Activated CD4-positive, alpha-beta memory T cell treated with anti-CD3 and anti-CD28 coated beads, Interleukin-2, amount 10 ng/mL, durations not matched to agents 7 days and 5 days (primary cell): ENCODE measurements around the gene MPHOSPH9. TPM values are rescaled to one million over a fixed set of nuclear protein-coding genes. Genes with fewer than 3 reads are reported as not detected.
"Not testable (repeated sequence)": the region's sequence is repeated elsewhere in the genome, so short reads cannot be mapped to it uniquely, and the experiment has no call there.

Experiments
- CTCF ChIA-PET: fragments of 350-600 bp; sonication (Branson Sonifier 250); formaldehyde crosslinking; loops from one replicate; lab custom pipeline; 2021; ENCODE audit warnings: antibody characterized with exemption, inconsistent platforms; lab: Charles Lee
- POLR2A ChIA-PET: fragments of 350-600 bp; sonication (Branson Sonifier 250); formaldehyde crosslinking; loops from one replicate; lab custom pipeline; 2021; ENCODE audit warnings: antibody characterized with exemption; lab: Charles Lee
- DNase-seq: peaks from one replicate; pipeline ENCODE4 v3.0.0-alpha.2; 2020
- H3K27ac Mint-ChIP-seq: one replicate; pipeline ENCODE4 v1.8.0; 2021; ENCODE audit warnings: mild to moderate bottlenecking, mixed read lengths
- H3K27me3 Mint-ChIP-seq: one replicate; pipeline ENCODE4 v1.8.0; 2021; ENCODE audit warnings: mixed read lengths
- H3K36me3 Mint-ChIP-seq: one replicate; pipeline ENCODE4 v1.8.0; 2021; ENCODE audit warnings: low read depth, mixed read lengths
- H3K4me1 Mint-ChIP-seq: one replicate; pipeline ENCODE4 v1.8.0; 2021; ENCODE audit warnings: mixed read lengths
- H3K4me3 Mint-ChIP-seq: one replicate; pipeline ENCODE4 v1.8.0; 2021; ENCODE audit warnings: mild to moderate bottlenecking, mixed read lengths
- H3K9me3 Mint-ChIP-seq: one replicate; pipeline ENCODE4 v1.8.0; 2021; ENCODE audit warnings: mixed read lengths
- total RNA-seq, 2 experiments: library from RNA; stranded (reverse); gene quantifications; one replicate each; pipeline ENCODE4 v1.2.3, GENCODE V29; 2021

Gene MPHOSPH9
- total RNA-seq, 2 experiments from 2014 or later, result 113 to 116 TPM

GRCh38 chr12:123237646-123238329 lies 4.8 kb upstream of the MPHOSPH9 start:
- Mint-ChIP-seq H3K4me3 (peak overlapping the region; percentile 37), H3K36me3 (peaks cover 49% of the 10 kb centered on the region), H3K27me3 (no peaks in the 10 kb centered on the region), H3K27ac (peak overlapping the region; percentile 73), H3K9me3 (no peaks in the 10 kb centered on the region), H3K4me1 (peaks cover 59% of the 10 kb centered on the region)
- ChIA-PET CTCF (interaction anchor here (0.7 to 5.5 kb wide), 40 partner anchors 9 to 445 kb away, joined by 3 to 92 read pairs (median 4); partner anchors contain the start of genes ABCB9, DDX55, OGFOD2 and PITPNM2), POLR2A (interaction anchor here (0.6 to 2.9 kb wide), 20 partner anchors 10 to 364 kb away, joined by 3 to 12 read pairs (median 4); partner anchors contain the start of genes DDX55 and OGFOD2)
- DNase-seq, result peak; percentile 80

- CTCF ChIA-PET, result interaction anchor here (0.9 to 3.4 kb wide), 8 partner anchors 9 to 385 kb away, joined by 3 to 24 read pairs (median 4); partner anchors contain the start of gene KMT5A
- no peak for DNase-seq
- Mint-ChIP-seq H3K27me3 (no peaks in the 10 kb centered on the region), H3K4me1 (peaks cover 76% of the 10 kb centered on the region), H3K9me3 (no peaks in the 10 kb centered on the region), H3K36me3 (peaks cover 46% of the 10 kb centered on the region), H3K27ac (peak overlapping the region; percentile 97), H3K4me3 (peak overlapping the region; percentile 94)
- POLR2A ChIA-PET, result interaction anchor here (0.6 to 5.9 kb wide), 54 partner anchors 9 to 1440 kb away, joined by 3 to 157 read pairs (median 7); partner anchors contain the start of genes ABCB9, ARL6IP4, ATP6V0A2 and DDX55
These were observed 766 bp upstream of the MPHOSPH9 start for GRCh38 chr12:123233505-123234308.

DNA sequence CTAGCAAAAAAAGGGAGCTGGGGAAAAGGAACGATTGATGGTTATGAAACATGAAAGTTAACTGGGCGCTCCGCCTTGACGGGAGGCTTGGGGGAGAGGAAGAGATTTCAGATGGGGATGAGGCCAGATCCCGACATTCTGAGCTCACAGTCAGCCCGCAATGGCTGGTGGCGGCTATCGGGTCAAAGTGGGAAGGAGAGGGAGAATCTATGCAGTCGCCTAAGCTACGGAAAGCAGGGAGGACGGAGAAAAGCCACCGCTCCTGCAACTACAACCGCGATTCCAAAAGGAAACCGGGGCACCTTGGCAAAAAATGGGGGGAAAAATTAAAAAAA lies 502 bp downstream of the MPHOSPH9 start:
- CTCF ChIA-PET, result interaction anchor here (0.6 to 3.4 kb wide), 7 partner anchors 10 to 752 kb away, joined by 3 to 24 read pairs (median 4); partner anchors contain the start of gene KMT5A
- POLR2A ChIA-PET, result interaction anchor here (0.6 to 5.9 kb wide), 66 partner anchors 9 to 1154 kb away, joined by 3 to 157 read pairs (median 6); partner anchors contain the start of genes ABCB9, ARL6IP4, ATP6V0A2 and DDX55
- H3K9me3 Mint-ChIP-seq, result no peaks in the 10 kb centered on the region
- peaks cover 51% of the 10 kb centered on the region for H3K36me3 Mint-ChIP-seq
- H3K27me3 Mint-ChIP-seq, result no peaks in the 10 kb centered on the region
- H3K4me3 Mint-ChIP-seq, result peak overlapping the region; percentile 94
- peaks cover 76% of the 10 kb centered on the region for H3K4me1 Mint-ChIP-seq
- H3K27ac Mint-ChIP-seq, result peak overlapping the region; percentile 97
- no peak for DNase-seq

DNA sequence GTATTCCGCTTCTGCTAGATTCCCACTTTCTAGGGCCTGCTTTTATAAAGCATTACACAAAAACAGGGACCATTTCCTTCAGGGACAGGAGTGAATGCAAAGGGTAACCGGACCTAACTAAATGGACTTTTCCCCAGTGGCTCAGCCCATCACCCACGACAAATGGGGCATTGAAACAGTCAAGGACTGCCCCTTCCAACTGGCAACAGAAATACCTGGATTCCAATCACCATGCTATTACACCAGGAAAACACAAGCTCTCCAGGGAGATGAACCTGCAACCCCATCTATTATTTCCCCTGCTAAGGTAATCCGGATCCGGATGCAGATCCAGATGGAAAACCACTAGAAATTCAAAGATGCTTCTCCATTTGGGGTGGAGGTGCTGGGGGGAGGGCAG lies 1.0 kb downstream of the MPHOSPH9 start:
- Mint-ChIP-seq H3K9me3 (no peaks in the 10 kb centered on the region), H3K4me1 (peaks cover 72% of the 10 kb centered on the region), H3K36me3 (peaks cover 49% of the 10 kb centered on the region), H3K27ac (peak overlapping the region; percentile 97), H3K4me3 (peak overlapping the region; percentile 94), H3K27me3 (no peaks in the 10 kb centered on the region)
- DNase-seq, result no peak
- ChIA-PET POLR2A (interaction anchor here (0.8 to 5.9 kb wide), 39 partner anchors 9 to 731 kb away, joined by 3 to 157 read pairs (median 11); partner anchors contain the start of genes ABCB9, ARL6IP4, ATP6V0A2 and DDX55), CTCF (interaction anchor here (1.2 to 3.4 kb wide), 4 partner anchors 9 to 188 kb away, joined by 4 to 24 read pairs (median 6); partner anchors contain the start of gene KMT5A)

GRCh38 chr12:123229051-123229450 lies 3.9 kb downstream of the MPHOSPH9 start:
- Mint-ChIP-seq H3K4me3 (peak overlapping the region; percentile 66), H3K4me1 (peaks cover 65% of the 10 kb centered on the region), H3K9me3 (no peaks in the 10 kb centered on the region), H3K27ac (peak overlapping the region; percentile 77), H3K27me3 (no peaks in the 10 kb centered on the region), H3K36me3 (peaks cover 50% of the 10 kb centered on the region)
- POLR2A ChIA-PET, result interaction anchor here (0.5 to 0.9 kb wide), 5 partner anchors 8 to 484 kb away, joined by 3 read pairs; no protein-coding TSS in a partner anchor
- CTCF ChIA-PET, result interaction anchor here (8.0 kb wide), 1 partner anchor 8 kb away, joined by 92 read pairs; no protein-coding TSS in a partner anchor
- DNase-seq, result no peak

DNA sequence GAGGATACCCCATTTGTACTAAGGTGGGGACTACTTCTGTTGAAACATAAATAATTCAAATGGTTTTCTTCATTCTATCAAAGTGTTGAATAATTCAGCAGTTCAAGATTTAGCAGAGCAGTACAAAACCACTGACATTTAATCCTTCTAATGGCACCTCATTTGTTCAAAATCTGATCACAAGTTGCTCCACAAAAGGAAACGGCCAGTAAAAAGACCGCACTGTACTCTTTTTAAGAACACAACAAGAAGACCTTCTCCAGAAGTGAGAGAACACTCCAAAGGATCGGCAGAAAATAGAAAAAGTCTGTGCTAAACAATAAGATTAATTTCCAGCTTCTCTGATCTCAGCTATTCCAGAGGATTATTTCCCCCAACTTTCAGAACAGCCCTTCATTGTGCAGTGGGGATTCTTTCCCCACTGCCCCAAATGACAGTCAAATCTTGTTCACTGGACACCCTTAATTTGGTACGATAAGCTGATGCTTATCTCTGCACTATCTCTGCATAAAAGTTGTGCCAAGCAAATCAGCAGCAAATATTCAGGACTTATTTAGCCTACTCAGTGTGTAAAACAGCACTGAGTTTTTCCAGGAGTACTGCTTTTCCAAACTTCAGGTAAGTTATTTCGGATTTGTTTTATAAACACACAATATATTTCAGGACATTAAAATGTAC lies 5.2 kb downstream of the MPHOSPH9 start:
- POLR2A ChIA-PET, result interaction anchor here (1.4 kb wide), 1 partner anchor 11 kb away, joined by 3 read pairs; no protein-coding TSS in a partner anchor
- CTCF ChIA-PET, result interaction anchor here (8.0 kb wide), 1 partner anchor 9 kb away, joined by 92 read pairs; no protein-coding TSS in a partner anchor

DNA sequence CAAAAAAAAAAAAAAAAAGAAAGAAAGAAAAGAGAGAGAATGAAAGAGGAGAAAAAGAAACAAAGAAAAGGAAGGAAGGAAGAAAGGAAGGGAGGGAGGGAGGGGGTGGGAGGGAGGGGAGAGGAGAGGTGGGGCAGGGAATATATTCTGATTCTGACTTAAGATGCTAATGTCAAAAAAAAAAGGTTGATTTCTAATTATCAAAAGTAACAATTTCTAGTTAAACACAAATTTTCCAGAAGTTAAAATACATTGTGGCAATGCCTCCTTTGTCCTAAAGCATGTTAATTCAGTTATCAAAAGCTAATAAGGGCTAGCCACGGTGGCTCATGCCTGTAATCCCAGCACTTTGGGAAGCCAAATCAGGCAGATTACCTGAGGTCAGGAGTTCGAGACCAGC lies 7.5 kb downstream of the MPHOSPH9 start:
- Mint-ChIP-seq H3K36me3 (peaks cover 53% of the 10 kb centered on the region), H3K27ac (no peak overlapping the region), H3K4me1 (peaks cover 60% of the 10 kb centered on the region), H3K9me3 (no peaks in the 10 kb centered on the region), H3K4me3 (no peak overlapping the region), H3K27me3 (no peaks in the 10 kb centered on the region)
- ChIA-PET POLR2A (interaction anchor here (1.4 to 4.3 kb wide), 3 partner anchors 8 to 251 kb away, joined by 3 to 157 read pairs (median 4); partner anchors contain the start of genes MPHOSPH9, MTRFR and OGFOD2), CTCF (interaction anchor here (1.1 to 8.0 kb wide), 3 partner anchors 8 to 16 kb away, joined by 6 to 92 read pairs (median 6); partner anchors contain the start of genes MPHOSPH9 and MTRFR)
- no peak for DNase-seq

More for the DNA sequence above, 5.2 kb downstream of the MPHOSPH9 start:
- Mint-ChIP-seq H3K9me3 (no peaks in the 10 kb centered on the region), H3K4me3 (peak overlapping the region; percentile 13), H3K4me1 (peaks cover 67% of the 10 kb centered on the region), H3K36me3 (peaks cover 44% of the 10 kb centered on the region), H3K27me3 (no peaks in the 10 kb centered on the region), H3K27ac (no peak overlapping the region)
- no peak for DNase-seq

DNA sequence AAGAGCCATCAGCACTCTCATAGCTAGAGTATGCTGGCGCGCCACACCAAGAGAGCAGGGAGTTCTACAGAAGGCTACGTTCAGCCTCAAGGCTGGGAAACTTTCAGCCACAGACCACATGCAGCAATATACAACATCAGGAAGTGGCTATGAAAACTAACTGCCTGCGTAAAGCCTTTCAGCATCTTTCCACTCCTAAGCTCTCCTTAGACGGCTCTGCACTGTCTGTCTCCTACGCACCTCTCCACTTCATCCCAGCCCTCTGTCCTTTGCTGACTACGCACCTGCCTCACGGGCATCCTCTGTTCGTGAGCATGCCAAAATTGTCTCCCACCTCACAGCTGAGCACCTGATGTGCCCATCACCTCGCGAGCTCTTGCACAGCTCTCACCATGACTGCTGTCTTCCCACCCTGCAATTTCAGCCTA lies 9.7 kb downstream of the MPHOSPH9 start:
- DNase-seq, result peak; percentile 73
- Mint-ChIP-seq H3K36me3 (peaks cover 62% of the 10 kb centered on the region), H3K9me3 (no peaks in the 10 kb centered on the region), H3K4me3 (peak overlapping the region; percentile 66), H3K27me3 (no peaks in the 10 kb centered on the region), H3K4me1 (peaks cover 40% of the 10 kb centered on the region), H3K27ac (peak overlapping the region; percentile 99)
- POLR2A ChIA-PET, result interaction anchor here (0.6 to 4.3 kb wide), 12 partner anchors 9 to 490 kb away, joined by 3 to 157 read pairs (median 4); partner anchors contain the start of genes MPHOSPH9, MTRFR, OGFOD2 and PITPNM2
- CTCF ChIA-PET, result interaction anchor here (0.6 to 8.0 kb wide), 9 partner anchors 9 to 386 kb away, joined by 3 to 92 read pairs (median 4); partner anchors contain the start of genes MPHOSPH9 and MTRFR

DNA sequence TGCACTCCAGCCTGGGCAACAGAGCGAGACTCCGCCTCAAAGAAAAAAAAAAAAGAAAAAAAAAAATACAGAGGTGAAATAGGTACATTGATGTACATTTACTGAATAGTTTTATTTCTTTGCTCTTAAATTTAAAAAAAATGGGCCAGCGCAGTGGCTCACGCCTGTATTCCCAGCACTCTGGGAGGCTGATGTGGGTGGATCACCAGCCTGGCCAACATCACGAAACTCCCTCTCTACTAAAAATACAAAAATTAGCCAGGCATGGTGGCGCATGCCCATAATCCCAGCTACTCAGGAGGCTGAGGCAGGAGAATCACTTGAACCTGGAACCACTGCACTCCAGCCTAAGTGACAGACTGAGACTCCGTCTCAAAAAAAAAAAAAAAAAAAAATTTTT lies 25.1 kb downstream of the MPHOSPH9 start:
- H3K27me3 Mint-ChIP-seq, H3K4me1 Mint-ChIP-seq, H3K4me3 Mint-ChIP-seq, H3K27ac Mint-ChIP-seq, DNase-seq, H3K9me3 Mint-ChIP-seq: not testable (repeated sequence)
- ChIA-PET POLR2A (interaction anchor here (2.1 kb wide), 1 partner anchor 25 kb away, joined by 12 read pairs; the partner anchor contains the start of genes MPHOSPH9 and MTRFR), CTCF (interaction anchor here (0.7 kb wide), 2 partner anchors 11 to 129 kb away, joined by 4 read pairs; no protein-coding TSS in a partner anchor)
- H3K36me3 Mint-ChIP-seq, result peaks cover 53% of the 10 kb centered on the region

- peaks cover 56% of the 10 kb centered on the region for H3K36me3 Mint-ChIP-seq
- H3K27ac Mint-ChIP-seq, POLR2A ChIA-PET, H3K4me3 Mint-ChIP-seq, H3K4me1 Mint-ChIP-seq, H3K9me3 Mint-ChIP-seq, CTCF ChIA-PET, DNase-seq, H3K27me3 Mint-ChIP-seq: not testable (repeated sequence)
These were observed 26.1 kb downstream of the MPHOSPH9 start for GRCh38 chr12:123206794-123207193.

- Mint-ChIP-seq H3K9me3 (no peaks in the 10 kb centered on the region), H3K4me3 (no peak overlapping the region), H3K27ac (peak overlapping the region; percentile 61), H3K27me3 (no peaks in the 10 kb centered on the region), H3K4me1 (peaks cover 19% of the 10 kb centered on the region), H3K36me3 (peaks cover 55% of the 10 kb centered on the region)
- POLR2A ChIA-PET, result interaction anchor here (2.1 kb wide), 1 partner anchor 23 kb away, joined by 8 read pairs; no protein-coding TSS in a partner anchor
- no peak for DNase-seq
- CTCF ChIA-PET, result interaction anchor here (1.0 to 1.3 kb wide), 2 partner anchors 36 to 38 kb away, joined by 4 to 6 read pairs; no protein-coding TSS in a partner anchor
These were observed 32.5 kb downstream of the MPHOSPH9 start for GRCh38 chr12:123200414-123200813.
